MM.1S (cell line): Measurements from ENCODE around the gene KIF17.

Experiments
- CTCF ChIP-seq: fragments of 300-600 bp; sonication (generic); IDR thresholded peaks from 2 replicates; pipeline ENCODE4 v1.5.1; 2016; ENCODE audit warnings: antibody characterized with exemption, low read length, mixed read lengths
- EZH2 ChIP-seq: fragments of 300-600 bp; sonication (generic); optimal IDR thresholded peaks from 2 replicates; pipeline ENCODE3; 2017; ENCODE audit warnings: low read depth, mild to moderate bottlenecking, antibody characterized with exemption, low read length, mixed read lengths
- EZH2phosphoT487 ChIP-seq: fragments of 300-600 bp; sonication (generic); IDR thresholded peaks from 2 replicates; pipeline ENCODE4 v1.6.1; 2018; ENCODE audit warnings: antibody characterized with exemption, low read length

GRCh38 chr1:20665726-20666125 is 52.1 kb downstream of the KIF17 start:
- no peak for TF ChIP-seq CTCF
- TF ChIP-seq EZH2phosphoT487 = no peak
- no peak for TF ChIP-seq EZH2
